HG03432 (cell line): ENCODE measurements around the gene FBXL15.

Experiments used
- ATAC-seq: cut with Tn5 transposase; IDR thresholded peaks from one replicate; pipeline ENCODE4 v1.9.1; 2021; ENCODE audit warnings: mild to moderate bottlenecking, moderate library complexity; ENCODE audit not compliant: unreplicated experiment

Gene FBXL15, protein sequence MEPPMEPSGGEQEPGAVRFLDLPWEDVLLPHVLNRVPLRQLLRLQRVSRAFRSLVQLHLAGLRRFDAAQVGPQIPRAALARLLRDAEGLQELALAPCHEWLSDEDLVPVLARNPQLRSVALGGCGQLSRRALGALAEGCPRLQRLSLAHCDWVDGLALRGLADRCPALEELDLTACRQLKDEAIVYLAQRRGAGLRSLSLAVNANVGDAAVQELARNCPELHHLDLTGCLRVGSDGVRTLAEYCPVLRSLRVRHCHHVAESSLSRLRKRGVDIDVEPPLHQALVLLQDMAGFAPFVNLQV

DNA sequence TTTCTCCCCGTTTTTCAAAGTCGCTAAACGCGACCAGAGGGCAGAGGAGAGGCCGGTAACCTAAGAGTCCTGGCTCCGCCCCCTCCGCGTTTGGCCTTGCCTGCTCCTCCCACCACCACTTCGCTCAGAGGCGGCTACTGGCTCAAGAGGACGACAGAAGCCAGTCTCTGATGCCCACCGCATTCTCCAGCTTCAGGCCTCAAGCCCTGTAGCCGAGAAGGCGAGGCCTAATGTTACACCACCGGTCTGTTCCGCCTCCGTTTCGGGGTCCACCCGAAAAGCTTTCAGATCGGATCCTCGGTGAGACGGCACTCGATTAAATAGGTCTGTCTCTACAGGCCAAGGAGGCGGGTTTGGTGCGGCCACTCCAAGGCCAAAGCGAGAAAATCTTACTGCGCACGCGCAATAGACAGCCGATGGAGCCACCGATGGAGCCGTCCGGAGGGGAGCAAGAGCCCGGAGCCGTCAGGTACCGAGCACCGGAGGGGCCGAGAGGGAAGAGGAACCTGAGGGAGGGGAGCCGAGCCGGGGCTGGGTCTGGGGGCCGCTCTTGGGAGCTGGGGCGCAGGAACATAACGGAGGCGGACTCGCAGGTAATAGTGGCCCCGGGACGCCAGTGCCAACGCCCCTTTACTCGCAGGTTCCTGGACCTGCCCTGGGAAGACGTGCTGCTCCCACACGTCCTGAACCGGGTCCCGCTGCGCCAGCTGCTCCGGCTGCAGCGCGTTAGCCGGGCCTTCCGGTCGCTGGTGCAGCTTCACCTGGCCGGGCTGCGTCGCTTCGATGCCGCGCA, at the start of gene FBXL15:
TSS of gene FBXL15 (plus strand) at position 123 of the 793 bp plus-strand sequence. CDS start at position 417, 294 bp downstream.
- peak; percentile 73 for ATAC-seq

DNA sequence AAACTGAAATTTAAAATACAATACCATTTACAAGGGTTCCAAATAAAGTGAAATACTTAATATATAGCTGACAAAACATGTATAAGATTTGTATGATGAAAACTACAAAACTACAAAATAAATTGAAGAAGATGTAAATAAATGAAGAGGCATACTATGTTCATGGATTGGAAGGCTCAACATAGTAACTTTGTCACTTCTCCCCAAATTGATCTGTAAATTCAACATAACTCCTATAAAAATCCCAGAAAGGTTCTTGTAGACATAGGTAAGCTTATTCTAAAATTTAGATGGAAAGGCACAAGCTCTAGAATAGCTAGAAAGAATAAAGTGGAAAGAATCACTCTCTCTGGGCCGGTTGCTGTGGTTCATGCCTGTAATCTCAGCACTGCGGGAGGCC, 49.3 kb upstream of the FBXL15 start:
- ATAC-seq: no peak

DNA sequence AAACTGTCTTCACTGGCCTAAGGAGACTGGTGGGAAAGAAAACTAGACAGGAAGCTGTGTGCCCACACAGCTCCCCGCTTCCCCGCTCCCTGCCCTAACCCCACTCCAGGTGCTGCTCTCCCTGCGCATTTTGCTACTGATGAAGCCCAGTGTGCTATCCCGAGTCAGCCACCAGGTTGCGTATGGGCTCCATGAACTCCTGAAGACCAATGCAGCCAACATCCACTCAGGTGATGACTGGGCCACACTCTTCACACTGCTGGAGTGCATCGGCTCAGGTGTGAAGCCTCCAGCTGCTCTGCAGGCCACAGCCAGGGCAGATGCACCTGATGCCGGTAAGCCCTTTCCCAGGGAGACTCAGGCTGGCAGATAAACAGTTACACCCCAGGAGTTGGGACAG, 45.4 kb upstream of the FBXL15 start:
- ATAC-seq: no peak

DNA sequence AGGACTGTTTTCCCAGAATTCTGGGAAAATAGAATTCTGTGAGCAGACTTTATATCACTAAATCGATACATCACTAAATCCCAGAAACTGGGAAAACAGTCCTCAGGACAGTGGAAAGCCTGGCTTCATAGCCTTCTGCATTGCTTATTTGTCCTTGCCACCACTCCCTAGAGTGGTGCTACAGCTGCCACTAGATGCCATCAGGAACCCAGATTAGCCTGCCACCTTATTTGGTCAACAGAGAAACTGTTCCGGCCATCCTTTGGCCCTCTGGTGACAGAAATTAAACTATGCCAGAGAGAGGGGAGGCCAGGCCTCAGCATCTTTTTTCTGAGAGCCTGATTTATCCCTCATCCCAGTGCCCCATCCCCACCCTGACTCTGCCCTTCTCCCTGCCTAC, 44.8 kb upstream of the FBXL15 start:
- ATAC-seq: no peak

DNA sequence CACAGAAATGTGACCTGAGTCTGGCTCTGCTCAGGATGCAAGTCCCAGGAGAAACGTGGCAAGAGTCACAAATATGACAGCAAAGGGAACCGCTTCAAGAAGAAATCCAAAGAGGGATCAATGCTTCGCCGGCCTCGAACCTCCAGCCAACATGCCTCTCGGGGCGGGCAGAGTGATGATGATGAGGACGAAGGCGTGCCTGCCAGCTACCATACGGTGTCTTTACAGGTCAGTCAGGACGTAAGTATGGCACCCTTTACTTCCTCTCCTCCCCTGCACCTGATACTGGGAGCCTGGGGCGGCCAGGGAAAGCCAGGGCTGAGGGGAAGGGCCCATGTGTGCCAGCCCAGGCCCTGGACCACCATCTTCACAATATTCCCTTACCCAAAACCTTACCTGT, 43.7 kb upstream of the FBXL15 start:
- no peak for ATAC-seq

DNA sequence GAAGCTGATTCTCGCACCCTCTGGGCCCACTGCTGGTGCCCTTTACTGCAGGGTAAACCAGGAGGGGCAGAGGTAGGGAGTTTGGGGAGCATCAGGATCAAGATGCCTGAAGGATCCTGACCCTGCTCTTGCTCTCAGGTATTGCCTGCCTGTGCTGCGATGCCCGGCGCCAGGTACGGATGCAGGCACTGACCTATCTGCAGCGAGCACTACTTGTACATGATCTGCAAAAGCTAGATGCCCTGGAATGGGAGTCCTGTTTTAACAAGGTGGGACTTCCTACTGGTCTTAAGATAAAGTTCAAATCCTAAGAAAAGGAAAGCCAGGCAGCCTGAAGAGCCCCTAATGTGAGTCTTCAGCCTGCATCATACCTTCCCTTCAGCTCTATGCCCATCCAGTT, 41.3 kb upstream of the FBXL15 start:
- ATAC-seq: no peak

DNA sequence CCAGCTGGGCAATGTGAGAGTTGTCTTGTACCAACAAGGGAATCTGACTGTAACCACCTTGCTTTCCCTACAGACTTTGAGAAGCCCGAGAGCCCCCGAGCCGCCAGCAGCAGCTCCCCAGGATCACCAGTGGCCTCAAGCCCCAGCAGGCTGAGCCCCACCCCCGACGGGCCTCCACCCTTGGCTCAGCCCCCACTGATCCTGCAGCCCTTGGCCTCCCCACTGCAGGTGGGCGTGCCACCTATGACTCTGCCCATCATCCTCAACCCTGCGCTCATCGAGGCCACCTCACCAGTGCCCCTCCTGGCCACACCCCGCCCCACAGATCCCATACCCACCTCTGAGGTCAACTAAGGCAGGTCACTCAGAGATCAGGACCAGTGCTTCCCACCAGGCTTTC, 38.7 kb upstream of the FBXL15 start:
- no peak for ATAC-seq

DNA sequence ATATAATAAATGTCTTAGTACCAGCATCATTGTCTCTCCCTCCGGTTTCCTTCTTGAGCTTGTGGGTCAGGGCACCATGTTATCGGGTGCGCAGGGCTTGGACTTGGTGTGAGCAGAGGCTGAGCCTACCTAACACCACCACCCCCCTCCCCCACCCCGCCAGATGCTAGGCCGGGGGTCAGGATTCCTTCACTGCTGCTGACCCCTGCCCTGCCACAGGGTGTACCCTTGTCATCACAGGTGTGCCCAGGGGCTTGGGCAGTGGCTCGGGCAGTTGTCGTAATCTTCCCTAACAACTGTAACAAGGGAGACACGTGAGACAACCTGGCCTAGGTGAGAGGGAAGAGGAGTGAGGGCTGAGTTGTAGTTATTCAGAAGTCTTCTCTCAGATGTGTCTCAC, 37.8 kb upstream of the FBXL15 start:
- no peak for ATAC-seq

DNA sequence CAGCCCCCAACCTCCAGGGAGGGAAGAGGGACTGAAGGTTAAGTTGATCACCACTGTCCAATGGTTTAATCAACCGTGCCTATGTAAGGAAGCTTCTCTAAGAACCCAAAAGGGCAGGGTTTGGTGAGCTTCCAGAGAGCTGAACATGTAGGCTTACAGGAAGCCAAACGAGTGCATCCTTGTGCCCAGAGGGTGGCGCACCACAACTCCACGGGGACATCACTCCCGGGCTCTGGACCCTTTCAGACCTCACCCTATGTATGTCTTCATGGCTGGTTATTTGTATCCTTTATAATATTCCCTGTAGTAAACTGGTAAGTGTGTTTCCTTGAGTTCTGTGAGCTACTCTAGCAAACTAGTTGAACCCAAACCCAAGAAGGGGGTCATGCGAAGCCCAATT, 36.6 kb upstream of the FBXL15 start:
- ATAC-seq: no peak

DNA sequence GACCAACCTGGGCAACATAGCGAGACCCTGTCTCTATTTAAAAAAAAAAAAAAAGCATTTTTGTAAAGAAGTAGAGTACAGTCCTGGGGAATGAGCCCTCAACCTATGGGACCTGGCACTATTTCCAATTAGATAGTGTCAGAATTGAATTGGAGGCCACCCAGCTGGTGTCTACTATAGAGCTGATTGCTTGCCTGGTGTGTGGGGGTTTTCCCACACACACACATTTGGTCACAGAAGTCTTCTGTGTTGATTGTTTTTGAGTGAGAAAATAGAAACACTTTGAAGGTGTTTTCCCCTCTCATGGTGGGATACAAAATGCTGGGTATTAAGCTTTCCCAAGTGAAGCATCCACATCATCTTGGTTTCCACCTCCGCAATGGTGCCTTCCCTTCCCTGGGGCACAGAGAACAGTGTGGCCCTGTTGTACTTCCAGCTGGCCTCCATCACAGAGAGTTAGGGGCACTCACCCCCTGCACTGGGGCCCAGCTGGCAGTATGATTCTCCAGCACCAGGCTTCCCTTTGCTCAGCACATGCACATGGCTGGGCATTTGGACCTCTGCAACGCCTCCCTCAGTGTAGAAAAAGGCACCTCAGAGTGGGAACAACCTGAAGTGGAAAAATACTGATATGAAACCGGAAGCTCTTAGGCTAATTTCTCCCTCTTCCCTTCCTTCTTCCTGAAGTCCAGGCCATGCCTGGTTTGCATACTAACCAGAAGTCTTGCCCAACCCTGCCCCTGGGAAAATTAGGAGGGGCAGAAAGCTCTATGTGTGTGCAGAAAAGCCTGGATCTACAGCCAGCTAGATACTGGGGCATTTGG, 35.8 kb upstream of the FBXL15 start:
- ATAC-seq: no peak

DNA sequence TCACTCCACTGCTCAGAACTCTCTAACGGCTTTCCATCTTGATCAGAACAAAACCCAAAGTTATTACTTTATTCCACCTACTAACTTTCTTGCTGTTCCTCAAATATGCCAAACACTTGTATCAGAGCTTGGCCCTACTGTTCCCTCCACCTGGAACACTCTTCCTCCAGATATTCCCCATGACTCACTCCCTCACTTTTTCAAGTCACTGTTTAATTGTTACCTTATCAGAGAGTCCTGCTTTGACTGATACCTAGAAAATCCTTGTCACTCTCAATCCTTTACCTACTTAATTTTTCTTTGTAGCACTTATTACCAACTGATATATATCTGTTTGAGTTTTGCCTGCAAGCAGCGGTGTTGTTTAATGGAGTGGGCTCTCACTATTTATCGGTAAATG, 30.7 kb upstream of the FBXL15 start:
- ATAC-seq: no peak

DNA sequence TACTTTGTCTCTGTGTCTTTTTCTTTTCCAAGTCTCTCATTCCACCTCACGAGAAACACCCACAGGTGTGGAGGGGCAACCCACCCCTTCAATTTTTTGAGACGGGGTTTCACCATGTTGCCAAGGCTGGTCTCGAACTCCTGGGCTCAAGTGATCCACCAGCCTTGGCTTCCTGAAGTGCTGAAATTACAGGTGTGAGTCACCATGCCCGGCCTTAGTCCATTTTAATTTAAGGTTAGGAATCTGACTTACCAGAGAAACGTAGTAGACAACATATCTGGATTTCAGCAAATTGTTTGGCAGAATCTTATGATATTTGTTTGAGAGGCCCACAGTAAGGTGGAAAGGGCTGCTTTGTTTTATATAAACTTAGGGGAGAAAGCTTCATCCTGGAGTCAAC, 28.3 kb upstream of the FBXL15 start:
- ATAC-seq: no peak

DNA sequence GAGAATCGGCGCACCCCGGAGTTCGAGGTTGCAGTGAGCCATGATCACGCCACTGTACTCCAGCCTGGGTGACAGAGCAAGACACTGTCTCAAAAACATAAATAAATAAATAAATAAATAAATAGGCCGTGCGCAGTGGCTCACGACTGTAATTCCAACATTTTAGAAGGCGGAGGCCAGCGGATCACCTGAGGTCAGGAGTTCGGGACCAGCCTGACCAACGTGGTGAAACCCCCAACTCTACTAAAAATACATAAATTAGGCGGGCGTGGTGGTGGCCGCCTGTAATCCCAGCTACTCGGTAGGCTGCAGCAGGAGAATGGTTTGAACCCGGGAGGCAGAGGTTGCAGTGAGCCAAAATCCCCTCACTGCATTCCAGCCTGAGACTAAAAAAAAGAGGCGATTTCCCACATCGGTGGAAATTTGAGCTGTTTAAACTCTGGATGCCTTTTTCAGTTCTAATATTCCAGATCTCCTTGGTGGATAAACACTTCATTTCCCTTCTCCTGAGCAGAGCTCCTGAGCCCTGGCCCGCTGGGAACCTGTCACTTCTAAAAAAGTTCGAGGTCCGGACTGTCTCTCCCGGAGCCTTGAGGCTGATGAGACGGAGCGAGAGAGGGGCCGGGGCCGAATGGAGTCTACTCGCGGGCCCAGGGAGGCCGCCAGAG, 27.1 kb upstream of the FBXL15 start:
- ATAC-seq: no peak

DNA sequence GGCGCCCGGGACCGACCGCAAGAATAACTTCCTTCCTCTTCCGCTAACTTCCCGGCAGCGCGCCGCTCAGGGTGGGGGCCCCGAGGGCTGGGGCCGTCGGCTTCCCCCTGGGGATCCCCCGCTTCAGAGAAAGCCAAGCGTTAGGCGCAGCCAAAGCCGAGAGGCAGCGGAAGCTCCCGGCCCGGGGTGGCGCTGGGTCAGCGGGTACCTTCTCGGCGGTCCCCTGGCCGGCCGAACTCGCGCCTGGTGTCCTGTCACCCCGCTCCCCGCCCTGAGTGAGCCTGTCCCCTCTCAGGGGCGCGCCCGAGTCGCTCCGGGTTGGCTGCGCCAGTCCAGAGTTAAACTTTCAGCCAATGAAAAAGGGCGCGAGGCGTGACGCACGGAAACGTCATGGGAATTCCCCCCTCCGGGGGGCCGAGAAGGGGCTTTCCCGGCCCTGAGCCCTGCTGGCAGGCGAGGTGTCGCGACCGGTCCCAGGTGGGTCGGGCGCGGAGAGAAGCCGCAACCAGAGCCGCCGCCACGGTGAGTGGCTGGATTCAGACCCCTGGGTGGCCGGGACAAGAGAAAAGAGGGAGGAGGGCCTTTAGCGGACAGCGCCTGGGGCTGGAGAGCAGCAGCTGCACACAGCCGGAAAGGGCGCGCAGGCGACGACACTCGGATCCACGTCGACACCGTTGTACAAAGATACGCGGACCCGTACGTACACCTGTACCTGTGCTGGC, 26.4 kb upstream of the FBXL15 start:
- ATAC-seq: peak; percentile 83

DNA sequence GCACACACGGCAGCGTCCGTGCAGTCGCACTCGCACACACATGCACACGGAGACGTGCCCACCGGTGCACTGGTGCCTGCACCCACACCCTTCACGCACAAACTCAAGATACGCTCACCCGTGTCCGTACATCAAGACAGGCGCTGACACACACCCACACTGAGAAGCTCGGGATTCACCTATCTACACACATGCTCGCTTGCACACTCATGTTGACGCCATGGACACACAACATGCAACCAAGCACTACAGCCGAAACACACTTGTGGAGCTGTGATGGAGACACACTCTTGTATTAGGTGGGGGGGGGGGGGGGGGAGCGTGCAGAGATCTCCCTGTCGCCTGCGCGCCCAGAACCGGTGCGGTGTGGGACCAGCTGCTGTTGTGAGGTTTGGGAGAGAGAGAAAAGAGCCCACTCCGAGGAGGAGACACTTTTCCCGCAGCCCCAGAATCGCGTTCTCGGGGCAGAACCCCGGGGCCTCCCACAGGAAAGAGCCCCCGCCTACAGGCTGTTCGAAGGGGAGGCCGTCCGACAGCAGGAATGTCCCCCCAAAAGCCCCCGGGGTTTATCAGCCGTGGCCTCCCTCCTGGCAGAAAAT, 25.7 kb upstream of the FBXL15 start:
- ATAC-seq: peak; percentile 2

DNA sequence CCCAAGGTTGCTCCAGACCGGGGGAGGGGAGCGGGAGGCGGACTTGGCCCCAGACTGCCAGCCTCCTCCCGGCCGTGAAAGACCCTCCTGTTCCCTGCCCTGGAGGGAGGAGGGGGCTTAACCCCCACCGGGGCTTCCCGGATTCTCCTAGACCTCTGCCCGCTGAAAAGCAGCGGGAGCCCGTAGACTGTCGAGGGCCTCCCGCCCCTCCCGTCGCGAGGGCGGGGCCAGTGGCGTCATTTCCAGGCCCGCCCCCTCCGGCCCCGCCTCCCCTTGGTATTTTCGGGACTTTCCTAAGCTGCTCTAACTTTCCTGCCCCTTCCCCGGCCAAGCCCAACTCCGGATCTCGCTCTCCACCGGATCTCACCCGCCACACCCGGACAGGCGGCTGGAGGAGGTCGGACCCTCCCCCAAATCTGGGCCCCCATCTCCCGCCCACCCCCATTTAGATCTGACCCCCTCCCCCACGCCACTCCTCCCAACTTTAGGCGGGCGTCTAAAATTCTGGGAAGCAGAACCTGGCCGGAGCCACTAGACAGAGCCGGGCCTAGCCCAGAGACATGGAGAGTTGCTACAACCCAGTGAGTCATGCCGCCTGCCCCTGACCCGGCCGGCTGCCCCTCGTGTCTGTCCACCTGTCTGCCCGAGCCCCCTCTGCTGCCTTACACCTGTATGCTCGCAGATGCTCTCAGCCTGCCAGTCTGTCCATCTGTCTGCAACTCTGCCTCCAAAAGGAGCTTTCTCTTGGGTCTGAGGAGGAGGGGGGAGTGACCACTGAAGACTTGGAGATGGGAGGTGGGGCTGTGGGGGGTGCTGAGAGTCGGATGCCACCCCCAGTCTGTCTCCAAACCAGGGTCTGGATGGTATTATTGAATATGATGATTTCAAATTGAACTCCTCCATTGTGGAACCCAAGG, 25.0 kb upstream of the FBXL15 start, which contains the start of gene NFKB2:
TSS of gene NFKB2 (plus strand) at position 306 of the 917 bp plus-strand sequence. CDS start at position 561, 255 bp downstream.
- ATAC-seq: peak; percentile 28

DNA sequence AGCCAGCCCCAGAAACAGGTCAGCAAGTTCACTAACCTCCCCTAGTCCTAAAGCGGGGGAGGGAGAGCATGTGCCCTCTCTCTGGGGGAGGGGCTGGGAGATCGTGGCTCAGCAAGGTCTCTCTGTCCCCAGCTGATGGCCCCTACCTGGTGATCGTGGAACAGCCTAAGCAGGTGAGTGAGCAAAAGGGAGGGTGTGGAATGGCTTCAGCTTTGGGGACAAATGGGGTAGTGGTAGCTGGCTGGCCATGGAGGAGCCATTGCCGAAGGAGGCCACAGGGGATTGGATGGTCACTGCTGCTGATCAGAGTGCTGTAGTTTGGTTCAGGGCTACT, 24.4 kb upstream of the FBXL15 start:
- no peak for ATAC-seq

DNA sequence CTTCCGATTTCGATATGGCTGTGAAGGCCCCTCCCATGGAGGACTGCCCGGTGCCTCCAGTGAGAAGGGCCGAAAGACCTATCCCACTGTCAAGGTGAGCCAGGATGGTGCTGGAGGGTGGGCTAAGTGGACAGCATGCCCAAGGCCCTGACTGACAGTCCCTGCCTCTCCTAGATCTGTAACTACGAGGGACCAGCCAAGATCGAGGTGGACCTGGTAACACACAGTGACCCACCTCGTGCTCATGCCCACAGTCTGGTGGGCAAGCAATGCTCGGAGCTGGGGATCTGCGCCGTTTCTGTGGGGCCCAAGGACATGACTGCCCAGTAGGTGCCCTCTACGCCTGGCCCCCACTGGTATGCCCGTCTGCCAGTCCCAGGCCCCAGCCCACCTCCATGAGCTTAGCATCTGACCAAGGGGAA, 23.9 kb upstream of the FBXL15 start:
- ATAC-seq: no peak
